SK-N-MC (cell line): Measurements from ENCODE around the gene RBMS3.

ENCODE experiments used
- DNase-seq: peaks from one replicate; pipeline ENCODE4 v3.0.0-alpha.2; 2011; ENCODE audit warnings: low read depth, low spot score
- H3K27ac ChIP-seq: fragments of 200-600 bp; sonication (generic); 2 replicates; pipeline ENCODE4 v1.5.1; 2016; ENCODE audit warnings: mixed run types
- H3K36me3 ChIP-seq: fragments of 200-600 bp; sonication (generic); 2 replicates; pipeline ENCODE4 v1.6.1; 2017; ENCODE audit warnings: antibody characterized with exemption, low read length, mixed read lengths; ENCODE audit not compliant: insufficient read depth
- H3K4me3 ChIP-seq: fragments of 200-600 bp; sonication (generic); 2 replicates; pipeline ENCODE4 v1.5.1; 2016
- H3K9ac ChIP-seq: fragments of 200-600 bp; sonication (generic); 2 replicates; pipeline ENCODE4 v1.8.0; 2017; ENCODE audit warnings: mixed run types, mixed read lengths; ENCODE audit not compliant: insufficient read length
- H3K9me3 ChIP-seq: fragments of 200-600 bp; sonication (generic); 2 replicates; pipeline ENCODE4 v1.6.1; 2017; ENCODE audit warnings: low read depth, mild to moderate bottlenecking, antibody characterized with exemption, low read length, moderate library complexity, mixed read lengths
- EZH2 ChIP-seq: fragments of 200-600 bp; sonication (generic); IDR thresholded peaks from one replicate; pipeline ENCODE4 v1.6.1; 2017; ENCODE audit warnings: antibody characterized with exemption
- FOXP2 ChIP-seq: optimal IDR thresholded peaks from 2 replicates; pipeline ENCODE3; 2011; ENCODE audit warnings: mild to moderate bottlenecking, moderate library complexity; ENCODE audit not compliant: insufficient read depth; ENCODE audit errors: extremely low read length, control extremely low read depth
- POLR2AphosphoS5 ChIP-seq: IDR thresholded peaks from 2 replicates; pipeline ENCODE4 v1.6.1; 2012; ENCODE audit warnings: mild to moderate bottlenecking, low read depth, low read length, borderline replicate concordance

The RBMS3 gene

GRCh38 chr3:29568355-29568754 lies 287.5 kb downstream of the RBMS3 start:
- DNase-seq: no peak
- H3K36me3 ChIP-seq: no peaks in the 10 kb centered on the region
- TF ChIP-seq EZH2: no peak
- no peak for TF ChIP-seq FOXP2
- TF ChIP-seq POLR2AphosphoS5: no peak
- no peak overlapping the region for H3K9ac ChIP-seq
- no peak overlapping the region for H3K4me3 ChIP-seq
- H3K9me3 ChIP-seq: no peaks in the 10 kb centered on the region
- H3K27ac ChIP-seq: no peak overlapping the region

- DNase-seq: no peak
- Histone ChIP-seq H3K27ac (no peak overlapping the region), H3K9me3 (no peaks in the 10 kb centered on the region), H3K9ac (no peak overlapping the region), H3K4me3 (no peak overlapping the region), H3K36me3 (no peaks in the 10 kb centered on the region)
- TF ChIP-seq EZH2 (no peak), POLR2AphosphoS5 (no peak), FOXP2 (no peak)
Observed at GRCh38 chr3:29576181-29576580, 295.3 kb downstream of the RBMS3 start.

DNA sequence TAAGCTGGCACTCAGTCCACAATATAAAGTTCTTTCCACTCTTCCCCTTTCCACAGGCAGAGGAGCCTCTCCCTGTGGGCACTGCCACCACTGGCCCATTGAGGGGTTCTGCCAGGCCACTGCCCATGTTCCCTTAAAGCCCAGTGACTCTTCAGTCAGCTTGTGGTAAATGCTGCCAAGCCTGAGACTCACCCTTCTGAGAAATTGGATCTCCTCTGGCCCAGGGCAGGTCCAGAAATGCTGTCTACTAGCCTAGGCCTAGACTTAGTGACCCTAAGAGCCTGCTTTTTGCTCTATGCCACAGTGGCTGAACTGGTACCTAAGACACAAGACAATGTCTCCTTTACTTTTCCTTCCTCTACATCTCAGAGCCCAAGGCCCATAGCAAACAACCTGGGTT lies 295.8 kb downstream of the RBMS3 start:
- TF ChIP-seq EZH2 (no peak), FOXP2 (no peak), POLR2AphosphoS5 (no peak)
- Histone ChIP-seq H3K4me3 (no peak overlapping the region), H3K27ac (no peak overlapping the region), H3K36me3 (no peaks in the 10 kb centered on the region), H3K9me3 (no peaks in the 10 kb centered on the region), H3K9ac (no peak overlapping the region)
- no peak for DNase-seq

- no peak overlapping the region for H3K9ac ChIP-seq
- TF ChIP-seq FOXP2: no peak
- no peak for TF ChIP-seq POLR2AphosphoS5
- no peak for TF ChIP-seq EZH2
- no peaks in the 10 kb centered on the region for H3K36me3 ChIP-seq
- no peak for DNase-seq
- no peaks in the 10 kb centered on the region for H3K9me3 ChIP-seq
- no peak overlapping the region for H3K27ac ChIP-seq
- H3K4me3 ChIP-seq: no peak overlapping the region
Observed at GRCh38 chr3:29577250-29577649, 296.4 kb downstream of the RBMS3 start.

- H3K4me3 ChIP-seq: no peak overlapping the region
- H3K27ac ChIP-seq: no peak overlapping the region
- no peaks in the 10 kb centered on the region for H3K36me3 ChIP-seq
- H3K9ac ChIP-seq: no peak overlapping the region
- no peak for TF ChIP-seq POLR2AphosphoS5
- no peaks in the 10 kb centered on the region for H3K9me3 ChIP-seq
- DNase-seq: no peak
Observed at GRCh38 chr3:29581311-29581710, 300.4 kb downstream of the RBMS3 start.

- no peak overlapping the region for H3K27ac ChIP-seq
- no peak for DNase-seq
- H3K4me3 ChIP-seq: no peak overlapping the region
- TF ChIP-seq FOXP2 (no peak), EZH2 (no peak), POLR2AphosphoS5 (no peak)
- H3K9ac ChIP-seq: no peak overlapping the region
- no peaks in the 10 kb centered on the region for H3K9me3 ChIP-seq
- H3K36me3 ChIP-seq: no peaks in the 10 kb centered on the region
Observed at GRCh38 chr3:29582273-29582672, 301.4 kb downstream of the RBMS3 start.

DNA sequence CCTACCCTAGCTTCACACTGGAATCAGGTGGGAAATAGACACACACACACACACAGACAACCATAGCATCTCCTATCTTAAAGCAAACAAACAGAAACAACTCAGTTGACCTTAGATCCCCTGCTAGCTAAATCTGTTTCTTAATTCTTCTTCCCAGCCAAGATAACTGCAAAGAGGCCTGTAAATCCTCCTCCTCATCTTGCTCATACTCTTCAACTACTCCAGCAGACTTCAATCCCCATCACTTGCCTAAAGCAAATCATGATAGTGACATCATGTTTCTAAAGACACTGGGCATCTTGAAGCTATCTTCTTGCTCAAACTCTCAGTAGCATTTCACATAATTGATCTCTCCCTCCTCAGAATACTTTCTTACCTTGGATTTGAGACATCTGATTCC lies 303.0 kb downstream of the RBMS3 start:
- TF ChIP-seq FOXP2 (no peak), POLR2AphosphoS5 (no peak), EZH2 (no peak)
- no peaks in the 10 kb centered on the region for H3K36me3 ChIP-seq
- H3K27ac ChIP-seq: no peak overlapping the region
- no peak for DNase-seq
- no peak overlapping the region for H3K9ac ChIP-seq
- no peak overlapping the region for H3K4me3 ChIP-seq
- H3K9me3 ChIP-seq: no peaks in the 10 kb centered on the region

DNA sequence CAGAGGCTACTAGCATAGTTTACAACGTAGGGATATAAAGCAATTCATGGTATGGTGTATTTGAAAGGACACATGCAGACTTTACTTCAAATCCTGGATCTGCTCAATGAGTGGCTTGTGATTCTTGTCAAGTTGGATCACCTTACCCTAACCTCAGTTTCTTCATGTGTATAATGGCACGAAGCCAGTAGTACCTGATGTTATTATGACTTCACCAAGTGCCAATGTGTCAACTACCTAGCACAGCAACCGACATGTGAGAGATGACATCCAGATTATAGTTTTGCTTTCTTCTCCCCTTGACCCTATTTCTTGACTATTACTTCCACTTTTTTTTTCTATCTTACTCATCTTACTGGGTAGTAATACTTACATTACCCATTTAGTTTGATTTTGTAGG lies 304.5 kb downstream of the RBMS3 start:
- Histone ChIP-seq H3K9me3 (no peaks in the 10 kb centered on the region), H3K4me3 (no peak overlapping the region), H3K27ac (no peak overlapping the region), H3K9ac (no peak overlapping the region), H3K36me3 (no peaks in the 10 kb centered on the region)
- no peak for DNase-seq
- no peak for TF ChIP-seq POLR2AphosphoS5
- TF ChIP-seq FOXP2: no peak
- TF ChIP-seq EZH2: no peak

- no peak overlapping the region for H3K4me3 ChIP-seq
- no peak overlapping the region for H3K9ac ChIP-seq
- H3K9me3 ChIP-seq: no peaks in the 10 kb centered on the region
- TF ChIP-seq FOXP2: no peak
- no peak for TF ChIP-seq EZH2
- TF ChIP-seq POLR2AphosphoS5: no peak
- no peaks in the 10 kb centered on the region for H3K36me3 ChIP-seq
- DNase-seq: no peak
- H3K27ac ChIP-seq: no peak overlapping the region
Observed at GRCh38 chr3:29587340-29587739, 306.5 kb downstream of the RBMS3 start.
